ENCODE data around the gene STARD8.
"Not testable (repeated sequence)": the region's sequence is repeated elsewhere in the genome, so short reads cannot be mapped to it uniquely, and the experiment has no call there.

The STARD8 gene

DNA sequence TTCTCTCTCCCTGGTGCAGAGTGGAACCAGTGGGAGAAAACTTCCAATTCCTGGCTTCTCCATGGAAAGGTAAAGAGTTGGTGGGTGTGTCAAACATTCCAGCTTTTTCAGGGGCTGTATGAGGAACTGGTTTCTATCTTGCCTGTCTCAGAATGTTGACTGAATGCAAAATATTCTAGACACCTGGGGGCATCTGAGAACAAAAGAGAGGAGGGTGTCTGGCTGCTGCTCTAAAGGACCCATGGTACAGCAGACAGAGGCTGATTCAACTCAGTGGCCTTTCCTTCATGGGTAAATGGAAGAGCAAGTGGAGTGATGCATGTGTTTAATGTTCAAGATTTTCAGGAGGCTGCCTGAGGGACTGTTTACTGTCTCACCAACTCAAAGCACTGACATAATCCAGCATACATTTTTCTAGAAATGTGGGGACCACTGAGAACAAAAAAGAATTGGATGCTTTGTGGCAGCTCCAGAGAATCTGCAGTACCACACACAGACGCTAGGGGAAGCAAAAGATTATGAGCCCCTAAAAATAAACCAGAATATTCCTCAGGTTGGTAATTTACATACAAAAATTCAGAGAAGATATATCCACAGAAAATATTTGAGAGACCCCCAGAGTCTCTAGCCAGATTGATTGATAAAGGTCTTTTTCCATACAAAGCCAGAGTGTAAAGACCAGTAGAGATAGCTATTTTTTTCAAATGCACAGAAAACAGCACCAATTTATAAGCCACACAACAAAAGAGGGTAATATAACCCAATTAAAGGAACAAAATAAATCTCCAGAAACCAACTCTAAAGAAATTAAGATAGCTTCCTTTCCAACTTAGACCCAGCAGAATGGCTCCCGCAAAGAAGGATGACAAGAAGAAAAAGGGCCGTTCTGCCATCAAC is 48.0 kb upstream of the STARD8 start:
- no peak for TF ChIP-seq EZH2 (IDR thresholded peaks at IDR 0.05; ENCODE audit: borderline replicate concordance, low read length)
- TF ChIP-seq, protein P1, sequence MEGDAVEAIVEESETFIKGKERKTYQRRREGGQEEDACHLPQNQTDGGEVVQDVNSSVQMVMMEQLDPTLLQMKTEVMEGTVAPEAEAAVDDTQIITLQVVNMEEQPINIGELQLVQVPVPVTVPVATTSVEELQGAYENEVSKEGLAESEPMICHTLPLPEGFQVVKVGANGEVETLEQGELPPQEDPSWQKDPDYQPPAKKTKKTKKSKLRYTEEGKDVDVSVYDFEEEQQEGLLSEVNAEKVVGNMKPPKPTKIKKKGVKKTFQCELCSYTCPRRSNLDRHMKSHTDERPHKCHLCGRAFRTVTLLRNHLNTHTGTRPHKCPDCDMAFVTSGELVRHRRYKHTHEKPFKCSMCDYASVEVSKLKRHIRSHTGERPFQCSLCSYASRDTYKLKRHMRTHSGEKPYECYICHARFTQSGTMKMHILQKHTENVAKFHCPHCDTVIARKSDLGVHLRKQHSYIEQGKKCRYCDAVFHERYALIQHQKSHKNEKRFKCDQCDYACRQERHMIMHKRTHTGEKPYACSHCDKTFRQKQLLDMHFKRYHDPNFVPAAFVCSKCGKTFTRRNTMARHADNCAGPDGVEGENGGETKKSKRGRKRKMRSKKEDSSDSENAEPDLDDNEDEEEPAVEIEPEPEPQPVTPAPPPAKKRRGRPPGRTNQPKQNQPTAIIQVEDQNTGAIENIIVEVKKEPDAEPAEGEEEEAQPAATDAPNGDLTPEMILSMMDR (IDR thresholded peaks at IDR 0.05; ENCODE audit: low read length) = peak; percentile 49
- Histone ChIP-seq H3K4me2 (ENCODE audit: low read length) (no peak overlapping the region), H3F3A (ENCODE audit: insufficient read depth, low read length) (no peaks in the 10 kb centered on the region), H3K27me3 (ENCODE audit: insufficient read depth, low read length) (no peaks in the 10 kb centered on the region), H3K4me1 (ENCODE audit: insufficient read depth, low read length, severe bottlenecking) (no peaks in the 10 kb centered on the region), H3K27ac (ENCODE audit: low read depth, low read length, poor library complexity, severe bottlenecking) (no peak overlapping the region), H3K4me3 (ENCODE audit: low read depth, low read length, poor library complexity, severe bottlenecking) (no peak overlapping the region), H4K20me1 (ENCODE audit: insufficient read depth, low read length) (no peaks in the 10 kb centered on the region), H2AFZ (ENCODE audit: low read length) (no peak overlapping the region), H3K79me2 (ENCODE audit: insufficient read depth, low read length) (no peaks in the 10 kb centered on the region), H3K9me2 (ENCODE audit: low read depth, low read length) (no peaks in the 10 kb centered on the region), H3K9me3 (ENCODE audit: low read length) (no peaks in the 10 kb centered on the region), H3K36me3 (ENCODE audit: insufficient read depth, low read length) (no peaks in the 10 kb centered on the region), H3K9ac (ENCODE audit: low read length) (no peak overlapping the region)

DNA sequence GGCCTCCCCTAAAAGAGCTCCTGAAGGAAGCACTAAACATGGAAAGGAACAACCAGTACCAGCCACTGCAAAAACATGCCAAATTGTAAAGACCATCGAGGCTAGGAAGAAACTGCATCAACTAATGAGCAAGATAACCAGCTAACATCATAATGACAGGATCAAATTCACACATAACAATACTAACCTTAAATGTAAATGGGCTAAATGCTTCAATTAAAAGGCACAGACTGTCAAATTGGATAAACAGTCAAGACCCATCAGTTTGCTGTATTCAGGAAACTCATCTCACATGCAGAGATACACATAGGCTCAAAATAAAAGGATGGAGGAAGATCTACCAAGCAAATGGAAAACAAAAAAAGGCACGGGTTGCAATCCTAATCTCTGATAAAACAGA is 43.2 kb upstream of the STARD8 start:
- H3K4me3 ChIP-seq (ENCODE audit: low read depth, low read length, poor library complexity, severe bottlenecking); H3K27ac ChIP-seq (ENCODE audit: low read depth, low read length, poor library complexity, severe bottlenecking); H3K9ac ChIP-seq (ENCODE audit: low read length); H3K9me3 ChIP-seq (ENCODE audit: low read length); H4K20me1 ChIP-seq (ENCODE audit: insufficient read depth, low read length); H2AFZ ChIP-seq (ENCODE audit: low read length); H3K79me2 ChIP-seq (ENCODE audit: insufficient read depth, low read length); H3F3A ChIP-seq (ENCODE audit: insufficient read depth, low read length); H3K4me1 ChIP-seq (ENCODE audit: insufficient read depth, low read length, severe bottlenecking); H3K27me3 ChIP-seq (ENCODE audit: insufficient read depth, low read length); H3K36me3 ChIP-seq (ENCODE audit: insufficient read depth, low read length); H3K4me2 ChIP-seq (ENCODE audit: low read length); H3K9me2 ChIP-seq (ENCODE audit: low read depth, low read length): not testable (repeated sequence)

DNA sequence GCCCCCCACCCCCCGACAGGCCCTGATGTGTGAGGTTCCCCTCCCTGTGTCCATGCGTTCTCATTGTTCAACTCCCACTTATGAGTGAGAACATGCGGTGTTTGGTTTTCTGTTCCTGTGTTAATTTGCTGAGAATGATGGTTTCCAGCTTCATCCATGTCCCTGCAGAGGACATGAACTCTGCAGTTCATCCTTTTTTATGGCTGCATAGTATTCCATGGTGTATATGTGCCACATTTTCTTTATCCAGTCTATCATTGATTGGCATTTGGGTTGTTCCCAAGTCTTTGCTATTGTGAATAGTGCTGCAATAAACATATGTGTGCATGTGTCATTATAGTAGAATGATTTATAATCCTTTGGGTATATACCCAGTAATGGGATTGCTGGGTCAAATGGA is 32.7 kb upstream of the STARD8 start:
- not testable (repeated sequence) for H3K9me3 ChIP-seq (ENCODE audit: low read length); H3F3A ChIP-seq (ENCODE audit: insufficient read depth, low read length); H3K27ac ChIP-seq (ENCODE audit: low read depth, low read length, poor library complexity, severe bottlenecking); H3K4me1 ChIP-seq (ENCODE audit: insufficient read depth, low read length, severe bottlenecking); H3K36me3 ChIP-seq (ENCODE audit: insufficient read depth, low read length); H3K4me2 ChIP-seq (ENCODE audit: low read length); H3K79me2 ChIP-seq (ENCODE audit: insufficient read depth, low read length); H3K4me3 ChIP-seq (ENCODE audit: low read depth, low read length, poor library complexity, severe bottlenecking); H4K20me1 ChIP-seq (ENCODE audit: insufficient read depth, low read length); H3K9me2 ChIP-seq (ENCODE audit: low read depth, low read length); H2AFZ ChIP-seq (ENCODE audit: low read length); H3K27me3 ChIP-seq (ENCODE audit: insufficient read depth, low read length); H3K9ac ChIP-seq (ENCODE audit: low read length)

DNA sequence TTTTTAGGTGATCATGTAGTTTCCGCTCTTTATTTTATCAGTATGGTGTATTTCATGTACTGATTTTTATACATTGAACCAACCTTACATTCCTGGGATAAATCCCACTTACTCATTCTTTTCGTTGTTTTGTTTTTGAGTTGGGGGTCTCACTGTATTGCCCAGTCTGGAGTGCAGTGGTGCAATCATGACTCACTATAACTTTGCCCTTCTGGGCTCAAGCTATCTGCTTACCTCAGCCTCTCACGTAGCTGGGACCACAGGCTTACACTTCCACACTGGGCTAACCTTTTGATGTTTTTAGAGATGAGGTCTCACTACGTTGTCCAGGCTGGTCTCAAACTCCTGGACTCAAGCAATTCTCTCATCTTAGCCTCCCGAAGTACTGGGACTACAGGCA is 19.5 kb upstream of the STARD8 start:
- Histone ChIP-seq H3K4me1 (ENCODE audit: insufficient read depth, low read length, severe bottlenecking) (no peaks in the 10 kb centered on the region), H3K9me2 (ENCODE audit: low read depth, low read length) (no peaks in the 10 kb centered on the region), H3K4me3 (ENCODE audit: low read depth, low read length, poor library complexity, severe bottlenecking) (no peak overlapping the region), H4K20me1 (ENCODE audit: insufficient read depth, low read length) (no peaks in the 10 kb centered on the region), H3K36me3 (ENCODE audit: insufficient read depth, low read length) (no peaks in the 10 kb centered on the region), H3F3A (ENCODE audit: insufficient read depth, low read length) (no peaks in the 10 kb centered on the region), H3K9me3 (ENCODE audit: low read length) (no peaks in the 10 kb centered on the region), H3K4me2 (ENCODE audit: low read length) (no peak overlapping the region), H3K27me3 (ENCODE audit: insufficient read depth, low read length) (no peaks in the 10 kb centered on the region), H2AFZ (ENCODE audit: low read length) (no peak overlapping the region), H3K27ac (ENCODE audit: low read depth, low read length, poor library complexity, severe bottlenecking) (no peak overlapping the region), H3K9ac (ENCODE audit: low read length) (no peak overlapping the region), H3K79me2 (ENCODE audit: insufficient read depth, low read length) (no peaks in the 10 kb centered on the region)
- TF ChIP-seq EZH2 (IDR thresholded peaks at IDR 0.05; ENCODE audit: borderline replicate concordance, low read length) = no peak
- TF ChIP-seq, protein P1 (IDR thresholded peaks at IDR 0.05; ENCODE audit: low read length) = no peak

DNA sequence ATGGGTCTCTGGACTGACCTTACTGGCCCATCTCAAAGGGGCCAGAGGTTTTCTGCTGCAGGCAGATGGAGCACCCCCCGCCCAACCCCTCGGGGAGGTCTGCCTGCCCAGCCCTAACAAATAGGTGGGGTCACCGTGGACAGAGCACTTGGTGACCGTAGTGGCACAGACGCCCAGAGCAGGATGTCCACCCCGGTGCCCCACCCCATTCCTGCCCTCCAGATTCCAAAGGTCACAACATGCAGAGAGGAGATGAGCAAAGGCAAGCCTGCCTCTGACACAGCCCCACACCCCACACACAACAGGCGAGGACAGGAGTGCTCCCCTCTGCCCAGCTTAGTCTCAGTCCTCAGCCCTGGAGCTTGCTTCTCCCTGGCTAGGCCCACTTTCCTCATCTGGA is 17.5 kb upstream of the STARD8 start:
- not testable (repeated sequence) for H3K4me1 ChIP-seq (ENCODE audit: insufficient read depth, low read length, severe bottlenecking); H3K9me3 ChIP-seq (ENCODE audit: low read length); H4K20me1 ChIP-seq (ENCODE audit: insufficient read depth, low read length); H3K36me3 ChIP-seq (ENCODE audit: insufficient read depth, low read length); H2AFZ ChIP-seq (ENCODE audit: low read length); H3K9ac ChIP-seq (ENCODE audit: low read length); H3F3A ChIP-seq (ENCODE audit: insufficient read depth, low read length); H3K79me2 ChIP-seq (ENCODE audit: insufficient read depth, low read length); H3K9me2 ChIP-seq (ENCODE audit: low read depth, low read length); H3K4me3 ChIP-seq (ENCODE audit: low read depth, low read length, poor library complexity, severe bottlenecking); H3K4me2 ChIP-seq (ENCODE audit: low read length); H3K27me3 ChIP-seq (ENCODE audit: insufficient read depth, low read length); H3K27ac ChIP-seq (ENCODE audit: low read depth, low read length, poor library complexity, severe bottlenecking)
